HG03571 (cell line): ENCODE measurements around the gene DYNC2H1.

Experiments used
- ATAC-seq: cut with Tn5 transposase; IDR thresholded peaks from one replicate; pipeline ENCODE4 v1.9.1; 2021; ENCODE audit not compliant: unreplicated experiment

The DYNC2H1 gene

DNA sequence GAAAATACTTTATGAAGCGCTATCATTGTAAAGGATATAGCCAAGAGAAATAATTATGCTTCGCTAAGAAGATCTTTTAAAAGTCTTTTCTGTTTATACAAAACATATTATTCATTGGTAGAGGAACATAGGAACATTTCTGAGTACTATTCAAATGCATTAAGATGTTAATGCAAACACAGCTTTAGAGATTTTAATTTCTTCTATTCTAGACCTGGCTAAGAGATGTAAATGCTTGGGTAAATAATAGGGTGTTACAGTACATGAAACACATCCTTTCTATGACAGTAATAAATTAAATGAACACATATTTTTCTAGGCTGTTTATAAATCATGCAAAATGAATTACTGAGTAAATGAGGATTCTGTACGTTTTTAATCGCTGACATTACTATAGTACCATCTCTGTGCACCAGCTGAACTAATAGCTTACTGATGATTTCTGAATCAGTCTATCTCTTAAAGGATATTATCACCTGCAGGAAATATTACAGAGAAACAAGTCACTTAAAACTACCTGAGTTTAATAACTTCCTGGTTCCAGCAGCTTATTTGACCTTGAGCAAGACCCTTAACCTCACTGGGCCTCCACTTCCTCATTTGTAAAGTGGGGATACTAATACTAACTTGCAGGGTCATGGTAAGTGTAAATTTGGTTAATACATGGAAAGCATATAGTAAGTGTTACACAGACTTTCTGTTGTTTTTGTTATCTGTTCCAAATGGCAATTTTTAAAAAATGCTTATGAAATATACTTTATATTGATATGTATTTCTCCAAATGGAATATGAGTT is 344.9 kb downstream of the DYNC2H1 start:
- ATAC-seq = no peak

DNA sequence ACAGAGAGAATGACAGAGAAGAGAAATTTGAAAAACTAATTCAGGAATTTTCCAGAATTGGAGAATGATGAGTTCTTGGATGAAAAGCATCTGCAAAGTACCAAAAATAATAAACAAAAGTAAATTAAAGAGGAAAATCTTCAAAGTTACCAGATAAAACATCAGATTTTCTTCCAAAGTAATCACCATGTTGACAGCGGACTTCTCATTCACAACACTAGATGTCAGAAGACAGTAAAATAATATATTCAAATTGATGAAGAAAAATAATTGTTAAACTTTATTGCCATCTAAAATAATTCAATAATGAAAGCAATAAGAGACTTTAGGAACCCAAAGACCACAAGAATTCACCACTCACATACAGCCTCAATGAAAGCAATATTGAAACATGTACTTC is 355.2 kb downstream of the DYNC2H1 start:
- no peak for ATAC-seq

GRCh38 chr11:103465555-103466140 is 356.4 kb downstream of the DYNC2H1 start:
- ATAC-seq = no peak

GRCh38 chr11:103471546-103471945 is 362.3 kb downstream of the DYNC2H1 start:
- ATAC-seq = no peak

- ATAC-seq = no peak
These were observed 367.6 kb downstream of the DYNC2H1 start for GRCh38 chr11:103476874-103477273.

GRCh38 chr11:103480421-103480820 is 371.2 kb downstream of the DYNC2H1 start:
- ATAC-seq = no peak

- no peak for ATAC-seq
These were observed 374.8 kb downstream of the DYNC2H1 start for GRCh38 chr11:103483996-103484395.

- no peak for ATAC-seq
These were observed 375.3 kb downstream of the DYNC2H1 start for GRCh38 chr11:103484545-103484944.

DNA sequence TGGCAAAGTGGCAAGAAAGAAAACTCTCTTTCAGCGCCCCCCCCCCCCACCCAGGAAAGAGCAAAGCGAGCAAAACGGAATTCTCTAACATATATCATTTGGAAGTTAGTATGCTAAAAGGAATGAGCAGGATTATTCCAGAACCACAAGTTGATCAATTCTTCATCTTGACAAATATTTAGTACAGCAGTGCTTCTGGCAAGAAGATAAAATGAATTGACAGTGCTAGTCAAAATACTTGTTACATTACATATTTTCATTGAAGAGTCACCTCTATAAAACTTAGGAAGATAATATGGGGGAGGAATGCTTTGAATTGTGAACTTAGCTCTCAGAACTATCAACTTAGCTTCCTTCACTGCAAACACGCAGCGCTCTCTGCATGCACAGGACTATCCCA is 377.4 kb downstream of the DYNC2H1 start:
- no peak for ATAC-seq

- no peak for ATAC-seq
These were observed 377.9 kb downstream of the DYNC2H1 start for GRCh38 chr11:103487113-103487512.

DNA sequence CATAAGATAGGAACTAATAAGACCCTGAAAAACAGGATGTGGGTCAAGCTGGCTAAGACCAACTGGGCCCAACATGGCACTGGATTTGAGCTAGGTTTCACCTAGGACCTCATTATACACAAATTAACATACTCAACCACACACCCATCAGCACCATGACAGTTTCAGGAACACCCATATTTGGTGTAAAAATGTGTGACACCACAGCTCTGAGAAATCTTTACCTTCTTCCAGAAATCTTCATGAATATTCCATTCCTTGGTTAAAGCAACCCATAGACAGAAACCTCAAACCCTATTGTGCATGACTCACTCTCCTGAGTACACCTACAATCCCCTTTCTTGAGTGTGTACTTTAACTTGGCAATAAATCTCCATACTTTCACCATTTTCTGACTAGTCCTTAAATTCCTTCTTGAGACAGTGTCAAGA is 378.8 kb downstream of the DYNC2H1 start:
- no peak for ATAC-seq

- no peak for ATAC-seq
These were observed 379.4 kb downstream of the DYNC2H1 start for GRCh38 chr11:103488579-103488978.

- no peak for ATAC-seq
These were observed 382.6 kb downstream of the DYNC2H1 start for GRCh38 chr11:103491777-103492176.

- no peak for ATAC-seq
These were observed 385.3 kb downstream of the DYNC2H1 start for GRCh38 chr11:103494491-103494890.

DNA sequence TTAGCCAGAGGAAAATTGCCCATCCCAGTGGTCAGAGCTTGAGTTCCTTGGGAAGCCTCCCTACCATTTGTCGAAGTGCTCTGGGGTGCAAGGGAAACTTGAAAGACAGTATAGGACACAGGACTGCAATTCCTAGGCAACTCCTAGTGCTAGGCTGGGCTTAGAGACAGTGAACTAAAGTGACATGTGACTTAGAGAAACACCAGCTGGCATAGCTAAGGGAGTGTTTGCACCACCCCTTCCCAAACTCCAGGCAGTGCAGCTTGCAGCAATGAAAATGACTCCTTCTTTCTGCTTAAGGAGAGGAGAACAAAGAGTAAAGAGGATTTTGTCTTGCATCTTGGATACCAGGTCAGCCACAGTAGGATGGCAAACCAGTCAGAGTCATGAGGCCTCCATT is 388.0 kb downstream of the DYNC2H1 start:
- no peak for ATAC-seq

DNA sequence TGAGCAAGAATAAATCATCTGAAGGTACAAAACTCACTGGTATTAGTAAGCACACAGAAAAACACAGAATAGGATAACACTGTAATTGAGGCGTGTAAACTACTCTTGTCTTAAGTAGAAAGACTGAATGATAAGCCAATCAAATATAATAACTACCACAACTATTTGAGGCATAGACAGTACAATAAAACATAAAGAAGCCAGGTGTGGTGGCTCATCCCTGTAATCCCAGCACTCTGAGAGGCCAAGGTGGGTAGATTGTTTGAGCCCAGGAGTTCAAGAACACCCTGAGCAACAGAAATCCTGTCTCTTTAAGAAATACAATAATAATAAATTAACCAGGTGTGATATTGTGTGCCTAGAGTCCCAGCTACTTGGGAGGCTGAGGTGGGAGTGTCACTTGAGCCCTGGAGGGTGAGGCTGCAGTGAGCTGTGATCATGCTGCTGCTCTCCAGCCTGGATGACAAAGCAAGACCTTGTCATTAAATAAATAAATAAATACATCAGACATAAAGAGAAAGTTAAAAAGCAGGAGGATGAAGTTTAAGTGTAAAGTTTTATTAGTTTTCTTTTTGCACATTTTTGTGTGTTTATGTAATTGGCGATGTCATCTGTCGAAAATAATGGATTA is 390.6 kb downstream of the DYNC2H1 start:
- ATAC-seq = no peak

DNA sequence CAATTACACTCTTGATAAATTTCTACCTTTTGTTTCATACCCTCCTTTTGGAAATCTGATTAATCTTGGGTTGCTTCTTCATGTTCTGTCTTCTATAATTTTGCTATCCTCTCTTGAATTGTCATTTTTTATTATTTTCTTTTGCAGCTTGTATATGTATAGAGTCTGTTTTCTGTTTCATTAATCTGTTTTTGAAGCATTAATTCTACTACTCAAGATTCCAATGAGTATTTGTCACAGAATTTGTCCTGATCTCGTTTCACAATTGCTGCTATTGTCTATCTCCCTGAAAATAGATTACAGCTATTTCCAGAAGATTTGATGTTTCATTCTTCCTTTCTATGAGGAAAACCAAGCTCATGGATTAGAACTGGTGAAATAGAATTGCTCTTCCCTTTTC is 406.1 kb downstream of the DYNC2H1 start:
- ATAC-seq = no peak

GRCh38 chr11:103520792-103521191 is 411.6 kb downstream of the DYNC2H1 start:
- no peak for ATAC-seq

DNA sequence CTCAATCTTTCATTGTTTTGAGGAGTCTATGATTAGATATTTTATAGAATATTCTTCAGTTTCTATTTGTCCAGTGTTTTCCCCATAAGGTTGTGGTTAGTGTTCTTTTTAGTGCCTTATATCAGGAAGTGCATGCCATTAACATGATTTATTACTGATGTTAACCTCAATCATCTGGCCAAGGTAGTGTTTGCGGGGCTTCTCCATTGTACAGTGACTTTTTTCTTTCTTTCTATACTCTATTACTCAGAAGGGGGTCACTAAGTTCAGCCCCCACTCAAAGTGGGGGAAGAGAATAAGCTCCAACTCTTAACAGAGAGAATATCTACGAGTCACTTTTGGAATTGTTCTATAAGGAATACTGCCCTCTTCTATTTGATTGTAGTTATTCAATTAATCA is 415.8 kb downstream of the DYNC2H1 start:
- ATAC-seq = no peak

DNA sequence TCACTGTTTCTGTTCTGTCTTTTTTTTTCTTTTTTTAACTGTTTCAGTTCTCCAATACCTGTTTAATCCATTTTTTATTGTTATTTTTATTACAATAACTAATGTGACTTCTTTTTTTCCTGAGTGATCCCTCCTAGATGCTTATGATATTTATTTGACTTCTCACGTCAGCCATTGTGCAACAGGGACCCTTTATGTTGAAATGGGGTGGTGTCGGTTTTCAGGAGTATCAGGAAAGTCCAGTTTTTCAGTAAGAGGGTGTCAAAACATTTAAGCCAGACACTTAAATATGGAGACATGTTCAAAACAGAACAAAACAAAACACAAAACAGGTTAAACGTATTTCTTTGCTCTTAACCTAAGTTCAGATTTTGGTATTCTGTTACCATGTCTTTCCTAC is 418.8 kb downstream of the DYNC2H1 start:
- no peak for ATAC-seq

DNA sequence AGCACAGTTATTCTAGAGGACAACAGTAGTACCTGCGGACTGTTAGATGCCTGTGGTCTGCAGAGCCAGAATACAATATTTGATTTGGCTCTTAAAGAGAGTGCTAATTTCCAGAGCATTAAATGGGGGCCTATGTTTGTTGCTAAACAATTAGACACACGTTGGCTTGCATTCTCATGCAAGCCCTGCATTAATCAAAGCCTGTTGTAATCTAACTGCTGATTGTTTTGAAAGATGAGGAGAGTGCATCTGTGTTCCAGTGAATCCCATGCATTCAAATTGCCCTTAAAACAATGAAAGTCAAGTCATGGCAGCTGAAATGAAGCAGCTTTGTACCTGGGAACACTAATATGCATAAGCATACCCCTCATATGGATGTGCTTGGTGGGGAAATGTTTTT is 419.4 kb downstream of the DYNC2H1 start:
- ATAC-seq = no peak

GRCh38 chr11:103529181-103529684 is 420.0 kb downstream of the DYNC2H1 start:
- ATAC-seq = no peak
